GM12891 (cell line): ENCODE results near the gene UQCC3.
A peak's percentile ranks its signal among the peaks of the same experiment; 100 is the strongest.

Experiments used
- DNase-seq: peaks from one replicate; pipeline ENCODE4 v3.0.0; 2011; ENCODE audit warnings: low spot score; ENCODE audit not compliant: insufficient read length
- FAIRE-seq: peaks from 2 replicates; lab custom pipeline; 2011; peaks lifted over from hg19 to GRCh38; lab: Jason Lieb, UNC
- PAX5 ChIP-seq: IDR thresholded peaks from 2 replicates; pipeline ENCODE4 v1.6.1; 2011; ENCODE audit warnings: low read length, moderate library complexity, mild to moderate bottlenecking; ENCODE audit not compliant: insufficient read depth, severe bottlenecking
- POLR2A ChIP-seq: IDR thresholded peaks from 2 replicates; pipeline ENCODE4 v1.6.1; 2011; ENCODE audit warnings: low read depth, low read length, control low read depth
- POLR2AphosphoS5 ChIP-seq: IDR thresholded peaks from 2 replicates; pipeline ENCODE4 v1.6.1; 2011; ENCODE audit warnings: low read depth, low read length, control low read depth
- POU2F2 ChIP-seq: IDR thresholded peaks from 2 replicates; pipeline ENCODE4 v1.6.1; 2011; ENCODE audit warnings: low read depth, mild to moderate bottlenecking, control low read depth, low read length, moderate library complexity
- SPI1 ChIP-seq: IDR thresholded peaks from 2 replicates; pipeline ENCODE4 v1.6.1; 2011; ENCODE audit warnings: low read depth, low read length, control low read depth
- TAF1 ChIP-seq: IDR thresholded peaks from 2 replicates; pipeline ENCODE4 v1.6.1; 2011; ENCODE audit warnings: low read depth, low read length, control low read depth

Gene UQCC3

DNA sequence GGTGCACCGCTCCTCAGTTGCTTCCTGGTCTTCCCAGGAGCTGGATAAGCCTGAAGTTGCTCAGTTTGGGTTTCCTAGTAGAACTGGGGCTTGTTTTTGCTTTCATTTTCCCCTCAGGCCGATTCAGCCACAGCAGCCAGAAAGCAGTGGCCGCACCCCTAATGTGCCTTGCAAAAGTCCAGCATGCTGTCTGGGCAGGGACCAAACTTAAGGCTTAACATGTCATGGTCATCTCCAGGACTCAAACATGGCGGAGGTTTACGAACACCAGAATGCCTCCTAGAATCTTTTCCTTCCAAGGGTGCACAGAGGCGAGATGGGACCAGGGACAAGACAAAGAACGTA lies 38.5 kb downstream of the UQCC3 start:
- DNase-seq (no peak), FAIRE-seq (peak; percentile 50)
- TF ChIP-seq SPI1 (no peak), TAF1 (no peak), POU2F2 (no peak), POLR2A (no peak), POLR2AphosphoS5 (no peak), PAX5 (no peak)

GRCh38 chr11:62712276-62712812 lies 40.9 kb downstream of the UQCC3 start:
- no peak for DNase-seq
- TF ChIP-seq POLR2A: no peak
- no peak for TF ChIP-seq PAX5
- TF ChIP-seq POLR2AphosphoS5: no peak
- no peak for TF ChIP-seq SPI1
- TF ChIP-seq POU2F2: no peak
- no peak for TF ChIP-seq TAF1
- no peak for FAIRE-seq

- FAIRE-seq (no peak), DNase-seq (no peak)
- TF ChIP-seq POLR2A (no peak), POU2F2 (no peak), PAX5 (no peak), POLR2AphosphoS5 (no peak), SPI1 (no peak), TAF1 (no peak)
Observed at GRCh38 chr11:62712861-62713260, 41.4 kb downstream of the UQCC3 start.

GRCh38 chr11:62713343-62713742 lies 41.9 kb downstream of the UQCC3 start:
- FAIRE-seq: no peak
- TF ChIP-seq SPI1 (no peak), POU2F2 (no peak), TAF1 (no peak), POLR2A (no peak), PAX5 (no peak), POLR2AphosphoS5 (no peak)

DNA sequence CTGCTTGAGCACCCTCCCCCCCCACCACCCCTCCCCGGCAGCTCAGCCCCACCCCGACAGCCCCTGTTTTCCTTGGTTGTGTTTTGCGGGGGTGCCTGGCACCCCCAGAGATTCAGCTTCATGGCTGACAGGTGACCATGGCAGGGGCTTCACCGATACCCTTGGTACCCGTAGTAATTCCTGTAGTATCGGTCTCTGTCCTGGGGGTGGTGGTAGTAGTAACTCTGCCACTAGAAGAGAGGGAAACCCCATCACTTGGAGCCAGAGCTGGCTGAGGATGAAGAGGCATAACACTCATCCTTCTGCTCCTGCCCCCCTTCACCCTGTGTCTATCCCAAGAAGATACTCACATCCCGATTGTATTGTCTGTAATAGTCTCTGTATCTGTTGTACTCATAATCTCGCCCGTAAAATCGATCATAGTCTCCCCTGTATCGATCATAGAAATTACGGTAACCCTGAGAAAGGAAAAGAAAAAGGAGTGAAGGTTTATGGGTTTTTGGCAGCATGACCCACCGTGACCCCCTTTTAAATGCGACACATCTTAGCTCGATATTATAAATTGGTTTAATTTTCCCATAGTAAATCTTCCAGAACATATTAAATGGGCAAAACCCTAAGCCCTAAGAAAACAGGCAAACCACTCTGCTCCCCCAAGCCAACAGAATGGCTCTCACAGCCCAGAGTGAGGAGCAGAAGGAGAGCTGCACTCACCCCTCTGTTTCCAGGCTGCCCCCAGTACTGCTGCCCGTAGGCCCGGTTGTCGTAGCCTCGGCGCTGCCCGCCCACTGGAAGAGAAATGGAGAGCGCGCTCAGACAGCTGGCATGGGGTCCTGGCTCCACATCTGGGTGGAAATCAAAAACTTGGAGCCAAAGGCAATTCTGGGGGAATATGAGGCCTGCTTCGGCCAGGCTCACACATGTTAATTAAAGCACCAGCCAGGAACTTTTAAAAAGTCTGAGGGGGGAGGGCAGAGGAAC lies 44.0 kb downstream of the UQCC3 start:
- TF ChIP-seq SPI1: no peak
- no peak for TF ChIP-seq POLR2A
- no peak for TF ChIP-seq POLR2AphosphoS5
- TF ChIP-seq PAX5: no peak
- TF ChIP-seq TAF1: no peak
- no peak for TF ChIP-seq POU2F2
- FAIRE-seq (no peak), DNase-seq (no peak)

More at GRCh38 chr11:62713343-62713742, 41.9 kb downstream of the UQCC3 start:
- no peak for DNase-seq

- DNase-seq (no peak), FAIRE-seq (no peak)
- no peak for TF ChIP-seq TAF1
- TF ChIP-seq POU2F2: no peak
- TF ChIP-seq PAX5: no peak
- TF ChIP-seq POLR2A: no peak
- TF ChIP-seq POLR2AphosphoS5: no peak
- no peak for TF ChIP-seq SPI1
Observed at GRCh38 chr11:62716206-62716605, 44.7 kb downstream of the UQCC3 start.

DNA sequence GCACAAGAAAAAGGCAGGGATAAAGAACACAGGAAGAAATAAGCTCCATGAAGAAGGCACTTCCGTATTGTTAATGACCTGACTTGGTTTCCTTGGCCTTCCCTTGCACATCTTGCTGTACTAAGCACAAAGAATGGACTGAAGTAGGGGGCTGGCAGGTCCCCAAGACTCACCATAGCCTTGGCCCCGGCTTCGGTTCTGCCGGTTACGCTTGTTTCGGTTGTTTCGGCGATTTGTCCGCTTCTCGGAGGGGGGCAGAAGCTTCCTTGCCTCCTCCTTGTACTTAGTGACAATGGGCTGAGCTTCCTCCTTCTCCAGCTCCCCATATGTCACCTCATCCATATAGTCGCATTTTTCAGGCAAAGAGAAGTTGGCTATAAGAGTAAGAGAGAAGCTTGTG lies 45.3 kb downstream of the UQCC3 start:
- FAIRE-seq (no peak), DNase-seq (no peak)
- TF ChIP-seq POLR2AphosphoS5 (no peak), SPI1 (no peak), PAX5 (no peak), POLR2A (no peak), TAF1 (no peak), POU2F2 (no peak)

DNA sequence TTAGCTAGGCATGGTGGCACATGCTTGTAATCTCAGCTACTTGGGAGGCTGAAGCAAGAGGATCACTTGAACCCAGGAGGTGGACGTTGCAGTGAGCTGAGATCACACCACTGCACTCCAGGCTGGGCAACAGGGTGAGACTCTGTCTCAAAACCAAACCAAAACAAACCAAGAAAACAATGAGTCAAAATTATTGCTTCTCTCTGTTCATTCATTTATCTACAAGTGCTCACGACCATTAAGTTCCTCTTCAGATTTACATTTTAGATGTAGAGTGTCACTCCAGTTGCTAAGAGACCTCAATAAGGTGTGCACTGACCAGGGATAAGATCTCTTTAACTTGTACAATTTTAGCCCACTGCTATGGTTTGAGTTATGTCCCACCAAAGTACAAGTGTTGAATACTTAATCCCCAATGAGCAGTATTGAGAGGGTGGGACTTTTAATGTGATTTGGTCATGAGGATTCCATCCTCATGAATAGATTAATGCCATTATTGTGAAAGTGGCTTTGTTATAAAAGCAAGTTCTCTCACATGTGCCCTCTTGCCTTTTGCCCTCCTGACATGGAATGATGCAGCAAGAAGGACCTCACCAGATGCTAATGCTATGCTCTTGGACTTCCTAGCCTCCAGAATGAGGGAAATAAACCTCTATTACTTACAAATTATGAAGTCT lies 48.0 kb downstream of the UQCC3 start:
- no peak for FAIRE-seq
- no peak for DNase-seq

GRCh38 chr11:62721994-62722393 lies 50.5 kb downstream of the UQCC3 start:
- TF ChIP-seq POU2F2 (no peak), TAF1 (no peak), PAX5 (no peak), SPI1 (no peak), POLR2A (no peak), POLR2AphosphoS5 (no peak)
- DNase-seq (no peak), FAIRE-seq (no peak)

More for the DNA sequence above, 48.0 kb downstream of the UQCC3 start:
- TF ChIP-seq TAF1 (no peak), POLR2A (no peak), POLR2AphosphoS5 (no peak), PAX5 (no peak), POU2F2 (no peak), SPI1 (no peak)
